Hematopoietic multipotent progenitor cell treated with erythropoietin and hydrocortisone succinate and interleukin-3 and kit ligand, for 8 days (in vitro differentiated cells): ENCODE data around the gene BRD9.
A peak's percentile ranks its signal among the peaks of the same experiment; 100 is the strongest.
"Not testable (repeated sequence)": the region's sequence is repeated elsewhere in the genome, so short reads cannot be mapped to it uniquely, and the experiment has no call there.

Experiments used
- DNase-seq: peaks from one replicate; pipeline ENCODE4 v3.0.0-alpha.2; 2015

The BRD9 gene

DNA sequence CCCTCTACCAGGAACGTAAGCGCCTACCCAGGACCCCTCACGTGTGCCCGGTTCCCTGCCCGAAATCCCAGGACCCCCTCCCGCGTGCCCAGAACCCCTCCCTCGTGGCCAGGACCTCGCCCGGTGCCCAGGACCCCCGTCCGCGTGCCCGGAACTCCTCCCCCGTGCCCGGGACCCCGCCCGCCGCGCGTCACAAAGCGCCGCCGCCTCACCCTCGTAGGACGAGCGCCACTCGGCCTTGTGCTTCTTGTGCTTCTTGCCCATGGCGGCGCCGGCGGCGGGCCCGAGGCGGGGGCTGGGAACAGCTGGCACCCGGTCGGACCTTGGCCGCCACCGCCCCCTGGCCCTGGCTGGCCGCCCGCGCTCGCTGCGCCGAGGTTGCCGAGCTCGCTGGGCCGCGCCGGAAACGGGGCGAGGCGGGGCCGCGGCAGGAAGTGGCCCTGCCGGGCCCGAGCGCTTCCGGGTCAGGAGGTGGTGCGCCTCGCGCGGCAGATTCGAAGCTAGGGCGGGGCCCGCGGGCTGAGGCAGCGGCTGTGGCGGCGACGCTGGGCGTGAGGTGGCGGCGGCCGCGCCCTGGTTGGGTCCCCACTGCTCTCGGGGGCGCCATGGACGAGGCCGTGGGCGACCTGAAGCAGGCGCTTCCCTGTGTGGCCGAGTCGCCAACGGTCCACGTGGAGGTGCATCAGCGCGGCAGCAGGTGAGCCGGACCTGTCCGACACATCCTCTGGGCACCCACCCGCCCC is at the start of gene BRD9, which contains the start of gene TRIP13:
BRD9 (minus strand) TSS at position 408 of the 743 bp plus-strand sequence; CDS start at position 264, 144 bp downstream.
TRIP13 (plus strand) TSS at position 491 of the 743 bp plus-strand sequence; CDS start at position 606, 115 bp downstream.
- peak; percentile 86 for DNase-seq

DNA sequence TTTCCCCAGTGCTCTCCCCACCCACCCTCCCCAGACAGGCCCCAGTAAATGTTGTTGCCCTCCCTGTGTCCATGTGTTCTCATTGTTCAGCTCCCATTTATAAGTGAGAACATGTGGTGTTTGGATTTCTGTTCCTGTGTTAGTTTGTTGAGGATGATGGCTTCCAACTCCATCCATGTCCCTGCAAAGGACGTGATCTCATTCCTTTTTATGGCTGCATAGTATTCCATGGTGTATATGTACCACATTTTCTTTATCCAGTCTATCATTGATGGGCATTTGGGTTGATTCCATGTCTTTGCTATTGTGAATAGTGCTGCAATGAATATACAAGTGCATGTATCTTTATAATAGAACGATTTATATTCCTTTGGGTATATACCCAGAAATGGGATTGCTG is 48.1 kb upstream of the BRD9 start:
- DNase-seq = not testable (repeated sequence)

DNA sequence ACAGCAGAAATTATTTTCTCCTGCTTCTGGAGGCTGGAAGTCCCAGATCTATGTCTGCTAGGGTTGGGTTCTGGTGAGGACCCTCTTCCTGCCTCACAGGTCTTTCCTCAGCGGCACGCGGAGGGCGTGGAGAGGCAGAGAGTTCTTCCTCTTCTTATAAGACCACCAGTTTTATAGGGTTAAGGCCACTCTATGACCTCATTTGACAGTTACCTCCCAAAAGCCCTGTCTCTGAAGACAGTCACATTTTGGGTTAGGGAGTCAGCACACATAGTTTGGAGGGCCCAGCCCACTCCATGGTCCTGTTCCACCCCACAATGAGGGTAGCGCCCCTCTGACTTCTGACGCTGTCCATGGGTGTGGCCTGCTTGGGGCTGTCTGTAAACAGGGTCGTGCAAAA is 46.8 kb upstream of the BRD9 start:
- no peak for DNase-seq

DNA sequence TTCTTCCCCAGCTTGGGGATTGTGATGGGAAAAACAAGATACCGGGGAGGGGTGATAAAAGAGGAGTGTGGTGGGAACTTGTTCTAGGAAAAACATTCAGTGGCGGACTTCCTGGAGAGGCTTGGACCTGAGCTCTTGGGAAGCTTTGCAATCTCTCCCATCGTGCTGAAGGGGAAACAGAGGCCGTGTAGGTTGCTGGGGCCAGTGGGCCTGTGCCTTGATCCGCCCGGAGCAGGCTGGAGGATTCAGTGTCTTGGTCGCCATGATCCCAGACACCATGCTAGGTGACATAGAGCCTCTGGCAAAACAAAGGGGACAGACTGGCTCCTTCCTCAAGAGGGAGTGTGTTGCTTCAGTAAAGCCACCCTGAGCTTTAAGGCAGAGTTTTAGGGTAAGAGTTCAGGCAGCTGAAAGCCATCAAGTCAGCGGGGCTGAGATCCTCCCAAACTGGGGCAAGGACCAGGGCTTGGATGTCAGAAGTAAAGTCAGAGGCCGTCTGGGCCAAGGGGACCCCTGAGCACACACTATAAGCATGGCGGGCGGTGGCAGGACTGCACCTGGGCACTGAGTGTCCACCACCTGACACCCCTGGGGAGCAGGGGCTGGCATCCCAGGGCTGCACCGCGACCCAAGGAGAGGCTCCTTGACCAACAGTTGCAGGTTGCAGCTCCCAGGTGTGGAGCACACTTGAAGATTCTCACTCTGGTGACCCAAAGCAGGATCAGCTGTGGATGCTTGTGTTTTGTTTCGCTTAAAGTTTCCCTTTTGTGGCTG is 44.7 kb upstream of the BRD9 start:
- DNase-seq = no peak

DNA sequence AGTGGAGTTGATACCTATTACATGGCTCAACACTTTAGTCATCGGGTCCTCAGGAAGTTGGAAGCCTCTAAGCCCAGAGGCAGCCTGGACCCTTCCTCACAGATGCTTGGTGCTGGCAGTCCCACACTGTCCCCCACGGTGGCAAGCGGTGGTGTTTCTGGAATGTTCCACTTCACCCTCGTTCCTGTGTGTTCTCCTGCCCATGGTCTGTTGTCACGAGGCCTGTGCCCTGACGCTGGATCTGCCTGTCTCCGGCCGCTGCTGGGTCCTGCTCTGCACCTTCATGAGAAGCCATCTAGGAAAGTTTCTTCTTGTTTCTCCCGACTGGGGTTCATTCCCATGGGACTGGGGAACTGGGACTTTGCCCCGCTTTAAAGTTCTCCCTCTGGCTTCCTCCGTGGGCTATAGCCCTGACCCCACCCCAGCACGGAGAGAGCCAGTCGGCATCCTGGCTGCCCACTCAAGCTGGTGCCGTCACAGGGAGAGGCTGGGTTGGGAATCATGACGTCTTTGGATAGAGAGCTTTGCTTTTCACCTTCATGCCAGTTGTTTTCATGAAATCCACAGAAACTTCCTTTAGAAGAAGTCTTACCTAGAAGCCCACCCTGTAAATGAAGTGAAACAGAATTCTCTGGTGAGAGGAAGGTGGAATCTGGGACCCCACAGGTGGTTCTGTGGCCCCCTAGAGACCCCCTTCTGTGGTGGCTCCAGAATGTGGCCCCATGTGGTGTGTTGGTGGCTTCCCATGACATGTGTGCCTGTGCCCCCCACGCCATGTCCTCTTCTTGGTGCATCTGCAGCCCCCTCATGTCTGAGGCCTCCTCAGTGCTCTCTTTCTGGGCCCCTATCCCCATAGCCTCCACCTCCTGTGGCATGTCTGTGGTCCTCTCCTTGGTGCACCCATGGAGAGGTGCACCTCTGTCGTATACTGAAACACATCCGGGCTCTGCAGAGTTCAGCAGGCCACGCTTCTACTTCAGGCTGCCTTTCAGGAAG is 43.8 kb upstream of the BRD9 start:
- no peak for DNase-seq

DNA sequence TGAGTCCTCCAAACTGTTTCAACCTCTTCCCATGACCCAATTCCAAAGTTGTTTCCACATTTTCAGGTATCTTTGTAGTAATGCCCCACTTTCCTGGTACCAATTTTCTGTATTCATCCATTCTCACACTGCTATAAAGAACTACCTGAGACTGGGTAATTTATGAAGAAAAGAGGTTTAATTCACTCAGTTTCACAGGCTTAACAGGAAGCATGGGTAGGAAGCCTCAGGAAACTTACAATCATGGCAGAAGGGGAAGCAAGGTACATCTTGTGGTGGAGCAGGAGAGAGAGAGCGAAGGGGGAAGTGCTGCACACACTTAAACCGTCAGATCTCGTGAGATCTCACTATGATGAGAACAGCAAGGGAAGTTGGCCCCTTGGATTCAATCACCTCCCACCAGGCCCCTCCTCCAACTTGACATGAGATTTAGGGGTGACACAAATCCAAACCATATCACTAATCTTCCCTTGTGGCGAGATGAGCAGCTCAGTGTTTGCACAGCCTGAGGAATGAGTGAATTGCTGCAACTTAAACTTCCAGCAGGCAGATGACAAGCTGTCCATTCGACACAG is 43.0 kb upstream of the BRD9 start:
- DNase-seq = no peak

DNA sequence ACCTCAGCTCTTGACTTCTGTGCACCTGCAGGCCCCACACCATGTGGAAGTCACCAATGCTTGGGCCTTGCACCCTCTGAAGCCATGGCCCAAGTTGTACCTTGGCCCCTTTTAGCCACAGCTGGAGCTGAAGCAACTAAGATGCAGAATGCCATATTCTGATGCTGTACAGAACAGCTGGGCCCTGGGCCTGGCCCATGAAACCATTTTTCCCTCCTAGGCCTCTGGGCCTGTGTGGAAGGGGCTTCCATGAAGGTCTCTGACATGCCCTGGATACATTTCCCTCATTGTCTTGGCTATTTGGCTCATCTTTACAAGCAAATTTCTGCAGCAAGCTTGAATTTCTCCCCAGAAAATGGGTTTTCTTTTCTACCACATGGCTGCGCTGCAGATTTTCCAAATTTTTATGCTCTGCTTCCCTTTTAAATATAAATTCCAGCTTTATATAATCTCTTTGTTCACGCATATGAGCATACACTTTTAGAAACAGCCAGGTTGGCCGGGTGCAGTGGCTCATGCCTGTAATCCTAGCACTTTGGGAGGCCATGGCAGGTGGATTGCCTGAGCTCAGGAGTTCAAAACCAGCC is 41.9 kb upstream of the BRD9 start:
- DNase-seq = not testable (repeated sequence)

DNA sequence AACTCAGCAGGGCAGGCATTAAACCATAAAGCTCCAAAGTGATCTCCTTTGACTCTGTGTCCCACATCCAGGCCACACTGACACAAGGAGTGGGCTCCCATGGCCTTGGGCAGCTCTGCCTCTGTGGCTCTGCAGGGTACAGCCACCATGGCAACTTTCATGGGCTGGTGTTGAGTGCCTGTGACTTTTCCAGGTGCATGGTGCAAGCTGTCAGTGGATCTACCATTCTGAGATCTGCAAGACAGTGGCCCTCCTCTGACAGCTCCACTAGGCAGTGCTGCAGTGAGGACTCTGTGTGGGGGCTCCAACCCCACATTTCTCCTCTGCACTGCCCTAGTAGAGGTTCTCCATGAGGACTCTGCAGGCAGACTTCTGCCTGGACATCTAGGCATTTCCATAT is 41.4 kb upstream of the BRD9 start:
- DNase-seq = not testable (repeated sequence)

DNA sequence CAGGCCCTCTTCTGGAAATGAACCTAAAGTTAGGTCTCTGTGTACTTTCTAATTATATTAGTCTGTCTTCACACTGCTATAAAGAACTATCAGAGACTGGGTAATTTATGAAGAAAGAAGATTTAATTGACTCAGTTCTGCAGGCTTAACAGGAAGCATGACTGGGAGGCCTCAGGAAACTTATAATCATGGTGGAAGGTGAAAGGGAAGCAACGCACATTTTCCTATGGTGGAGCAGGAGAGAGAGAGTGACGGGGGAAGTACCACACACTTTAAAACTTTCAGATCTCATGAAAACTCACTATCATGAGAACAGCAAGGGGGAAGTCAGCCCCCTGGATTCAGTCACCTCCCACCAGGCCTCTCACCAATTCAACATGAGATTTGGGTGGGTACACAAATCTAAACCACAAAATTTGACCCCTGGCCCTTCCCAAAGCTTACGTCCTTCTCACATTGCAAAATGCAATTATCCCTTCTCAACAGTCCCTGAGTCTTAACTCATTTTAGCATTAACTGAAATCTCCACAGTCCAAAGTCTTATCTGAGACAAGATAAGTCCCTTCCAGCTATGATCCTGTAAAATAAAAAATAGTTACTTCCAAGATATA is 40.8 kb upstream of the BRD9 start:
- DNase-seq = no peak

DNA sequence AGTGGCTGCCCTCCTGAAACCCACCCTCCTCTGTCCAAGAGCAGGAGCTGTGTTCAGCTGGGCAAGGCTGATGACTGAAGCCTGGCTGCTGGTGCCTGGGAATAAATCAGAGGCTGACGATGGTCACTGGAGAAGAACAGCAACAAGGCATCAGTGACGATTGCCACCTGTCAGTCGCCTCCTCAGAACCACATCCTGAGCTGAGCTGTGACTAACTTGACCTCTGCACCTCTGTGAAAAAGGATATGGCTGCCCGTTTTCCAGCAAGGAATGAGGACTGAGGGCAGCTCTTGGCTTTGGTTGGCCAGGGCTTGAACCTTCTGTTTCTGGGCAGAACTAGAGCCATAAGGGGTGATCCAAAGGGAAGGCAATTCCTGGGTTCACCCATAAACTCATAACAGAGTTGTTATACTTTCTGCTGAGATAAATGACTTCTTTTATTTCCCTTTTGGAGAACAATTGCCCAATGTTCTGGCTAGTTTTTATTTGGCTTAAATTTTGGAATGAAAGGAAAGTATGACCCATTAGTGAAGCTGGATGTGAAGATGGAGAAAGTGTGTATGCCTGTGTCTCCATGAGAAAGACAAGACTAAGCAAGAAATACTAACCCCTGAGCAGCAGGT is 40.1 kb upstream of the BRD9 start:
- DNase-seq = no peak

DNA sequence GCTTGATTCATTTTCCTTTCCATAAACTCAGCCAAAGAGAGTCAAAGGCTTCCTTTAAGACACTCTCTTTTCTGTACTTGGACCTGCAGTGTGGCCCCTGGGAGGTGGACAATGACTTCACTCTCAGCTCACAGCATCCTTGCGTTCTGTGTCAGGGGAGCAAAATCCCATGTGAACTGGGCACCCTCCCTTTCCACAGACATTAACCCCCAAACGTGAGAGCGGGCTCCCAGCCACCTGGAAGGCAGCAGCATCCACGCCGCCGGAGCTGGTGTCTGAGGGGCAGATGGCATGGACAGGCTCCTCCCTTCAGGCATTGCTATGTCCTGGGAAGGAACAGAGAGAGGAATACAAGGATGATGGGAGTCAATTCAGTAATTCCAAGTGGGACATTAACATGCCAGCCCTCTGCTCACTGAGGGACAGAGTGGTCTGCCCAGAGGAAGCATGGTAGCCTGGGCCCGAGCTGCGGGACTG is 39.6 kb upstream of the BRD9 start:
- DNase-seq = no peak

DNA sequence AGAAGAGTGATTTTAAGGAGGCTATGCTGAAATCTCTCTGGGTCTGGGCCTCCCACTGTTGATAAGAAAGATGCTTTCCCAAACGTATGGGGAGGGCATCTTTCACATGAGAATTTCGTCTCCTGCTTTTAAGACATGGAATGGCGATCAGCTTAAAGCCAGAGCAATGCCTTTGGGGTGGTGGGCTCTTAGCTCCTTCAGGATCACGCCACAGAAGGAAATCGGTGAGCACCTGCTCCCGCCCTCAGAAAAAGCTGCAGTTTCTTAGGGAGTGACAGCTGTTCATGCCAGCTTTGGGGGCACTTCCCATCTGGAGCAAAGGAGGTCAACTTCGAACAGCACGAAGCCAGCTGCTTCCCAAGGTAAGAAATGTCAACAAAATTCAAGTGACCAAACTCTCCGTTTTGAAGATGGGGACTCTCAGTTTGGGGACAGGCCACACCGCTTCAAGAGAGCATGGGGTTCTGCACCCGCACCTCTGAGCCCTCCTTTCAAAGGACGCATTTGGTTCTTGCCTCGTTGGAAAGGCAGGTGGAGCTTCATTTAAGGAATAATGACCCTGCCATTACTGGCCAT is 39.1 kb upstream of the BRD9 start:
- DNase-seq = no peak

DNA sequence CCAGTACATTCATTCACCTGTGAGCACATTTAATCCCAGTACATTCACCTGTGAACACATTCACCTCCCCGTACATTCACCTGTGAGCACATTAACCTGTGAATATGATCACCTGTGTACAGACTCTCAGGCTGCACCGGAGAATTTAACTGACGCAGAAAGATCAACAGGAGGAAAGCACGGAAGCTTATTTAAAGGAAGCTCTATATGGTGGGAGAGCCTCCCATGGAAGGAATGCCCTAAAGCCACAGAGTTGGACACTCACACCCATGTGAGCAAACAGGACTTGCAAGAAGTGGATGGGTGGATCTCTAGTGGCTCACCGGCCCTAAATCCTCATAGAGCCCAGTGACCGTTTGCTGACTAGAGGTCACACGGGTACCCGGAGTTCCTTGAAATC is 38.3 kb upstream of the BRD9 start:
- no peak for DNase-seq

DNA sequence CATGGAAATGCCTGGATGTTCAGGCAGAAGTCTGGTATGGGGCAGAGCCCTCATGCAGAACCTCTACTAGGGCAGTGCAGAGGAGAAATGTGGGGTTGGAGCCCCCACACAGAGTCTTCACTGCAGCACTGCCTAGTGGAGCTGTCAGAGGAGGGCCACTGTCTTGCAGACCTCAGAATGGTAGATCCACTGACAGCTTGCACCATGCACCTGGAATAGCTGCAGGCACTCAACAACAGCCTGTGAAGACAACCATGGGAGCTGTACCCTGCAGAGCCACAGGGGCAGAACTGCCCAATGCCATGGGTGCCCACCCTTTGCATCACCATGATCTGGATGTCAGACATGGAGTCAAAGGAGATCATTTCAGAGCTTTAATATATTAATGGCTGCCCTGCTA is 37.0 kb upstream of the BRD9 start:
- no peak for DNase-seq

DNA sequence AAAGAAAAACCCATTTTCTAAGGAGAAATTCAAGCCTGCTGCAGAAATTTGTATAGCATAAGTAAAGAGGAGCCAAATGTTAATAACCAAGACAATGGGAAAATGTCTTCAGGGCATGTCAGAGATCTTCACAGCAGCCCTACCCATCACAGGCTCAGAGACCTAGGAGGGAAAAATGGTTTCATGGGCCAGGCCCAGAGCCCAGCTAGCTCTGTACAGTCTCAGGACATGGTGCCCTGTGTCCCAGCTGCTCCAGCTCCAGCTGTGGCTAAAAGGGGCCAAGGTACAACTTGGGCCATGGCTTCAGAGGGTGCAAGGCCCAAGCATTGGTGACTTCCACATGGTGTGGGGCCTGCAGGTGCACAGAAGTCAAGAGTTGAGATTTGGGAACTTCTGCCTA is 36.6 kb upstream of the BRD9 start:
- DNase-seq = not testable (repeated sequence)

DNA sequence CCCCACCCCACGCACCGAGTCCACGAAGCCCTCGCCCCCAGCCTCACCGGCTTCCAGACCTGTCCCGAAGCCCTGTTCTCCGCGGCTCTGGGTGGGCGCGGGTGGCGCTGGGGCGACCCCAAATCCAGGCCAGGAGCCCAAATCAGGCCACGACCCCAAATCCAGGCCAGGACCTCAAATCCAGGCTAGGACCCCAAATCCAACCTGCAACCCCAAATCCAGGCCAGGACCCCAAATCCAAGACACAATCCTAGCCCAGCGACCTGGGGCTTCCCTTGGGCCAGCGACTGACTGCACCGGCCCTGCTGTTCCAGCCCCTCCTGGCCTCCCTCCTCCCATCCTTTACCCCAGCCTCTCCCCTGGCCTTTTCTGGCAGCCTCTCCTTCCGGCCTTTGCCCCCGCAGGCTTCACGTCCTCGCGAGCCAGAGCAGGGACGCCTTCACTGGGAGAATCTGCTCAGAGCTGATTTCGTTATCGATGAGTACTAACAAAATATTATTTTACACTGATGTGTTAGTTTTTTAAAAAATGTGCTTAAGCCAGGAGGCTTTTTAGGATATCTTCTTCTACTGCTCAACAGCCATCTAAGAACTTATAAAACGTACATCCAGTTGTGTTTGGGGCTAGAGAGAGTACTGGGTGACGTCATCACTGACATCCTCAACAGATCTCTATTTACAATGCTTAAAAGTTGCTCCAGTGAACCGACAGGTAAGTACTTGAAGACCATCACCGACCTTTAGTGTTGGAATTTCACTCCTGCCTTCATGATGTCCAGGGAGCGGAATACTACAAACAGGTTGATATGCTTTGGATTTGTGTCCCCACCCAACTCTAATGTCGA is 34.8 kb upstream of the BRD9 start:
- no peak for DNase-seq

DNA sequence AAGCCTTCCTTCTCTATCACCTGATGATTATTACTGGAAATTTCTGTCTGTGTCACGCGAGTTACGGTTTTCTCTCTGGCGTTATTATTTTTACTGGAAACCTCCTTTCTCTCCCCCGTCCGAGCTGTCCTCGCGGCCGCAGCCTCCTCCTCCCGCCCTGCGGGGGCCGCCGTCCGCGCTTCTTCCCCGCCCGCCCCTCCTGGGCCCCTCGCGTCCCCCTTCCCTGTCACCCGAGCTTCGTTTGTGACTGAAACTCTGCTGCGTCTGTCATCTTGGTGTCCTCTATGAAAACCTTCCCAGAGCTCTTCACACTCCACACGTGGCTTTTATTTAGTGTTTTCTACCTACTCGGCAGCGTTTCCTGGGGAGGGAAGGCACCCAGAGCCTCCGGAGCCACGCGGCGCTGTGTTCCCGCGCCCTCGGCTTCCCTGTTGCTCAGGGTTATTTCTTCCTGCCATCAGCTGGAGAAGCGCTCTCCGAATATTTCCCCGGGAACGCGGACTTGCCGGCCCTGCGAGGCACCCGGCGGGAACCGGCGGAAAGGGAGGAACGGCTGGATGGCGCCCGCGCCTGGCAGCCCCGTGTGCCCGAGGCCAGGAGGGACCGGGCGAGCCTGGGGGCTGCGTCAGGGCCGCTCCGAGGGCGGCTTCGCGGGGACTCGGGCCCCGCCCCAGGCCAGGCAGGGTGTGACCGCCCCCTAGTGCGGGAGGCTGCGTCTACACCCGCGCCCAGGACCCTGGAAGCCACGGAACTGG is 34.0 kb upstream of the BRD9 start:
- DNase-seq = peak; percentile 14

DNA sequence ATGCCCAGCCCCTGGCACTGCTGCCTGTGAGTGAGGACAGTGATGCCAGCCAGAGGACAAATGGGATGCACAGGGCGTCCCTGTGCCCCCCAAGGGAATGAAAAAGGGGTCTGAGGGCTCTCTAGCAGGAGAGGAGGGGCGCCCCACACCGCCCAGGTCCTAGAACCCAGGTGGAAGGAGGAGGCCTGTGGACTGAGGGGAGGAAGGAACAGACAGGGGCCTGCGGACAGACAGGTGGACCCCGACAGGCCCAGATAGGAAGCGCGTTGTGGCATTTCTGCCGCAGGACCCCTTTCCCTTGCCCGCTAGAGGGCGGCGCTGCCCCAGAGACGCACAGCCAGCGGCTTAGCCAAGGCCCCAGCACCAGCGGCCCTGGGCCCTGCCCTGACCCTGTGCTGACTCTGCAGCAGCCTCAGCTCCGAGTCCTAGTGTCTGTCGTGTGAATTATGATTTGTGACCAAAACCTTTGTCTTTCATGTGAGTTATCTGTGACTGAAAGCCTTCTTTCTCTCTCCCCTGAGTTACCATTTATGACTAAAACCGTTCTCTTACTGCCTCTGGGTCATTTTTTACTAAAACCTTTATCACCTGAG is 30.8 kb upstream of the BRD9 start:
- DNase-seq = peak; percentile 76
